ENCODE data around the gene ZNF784.

GRCh38 chr19:55650602-55651230, 26.4 kb upstream of the ZNF784 start:
- TF ChIP-seq MAFK (conservative IDR thresholded peaks at IDR 0.05 in 1 of 2, IDR thresholded peaks at IDR 0.05 in 1 of 2; ENCODE audit: low read length in 2 of 2) (no peak), ZNF713 (CRISPR knock-in tag; IDR thresholded peaks at IDR 0.05) (no peak), ATF7 (IDR thresholded peaks at IDR 0.05) (no peak), ATF7 (CRISPR knock-in tag; IDR thresholded peaks at IDR 0.05) (no peak), MAX (IDR thresholded peaks at IDR 0.05) (no peak), ZNF354B (CRISPR knock-in tag; IDR thresholded peaks at IDR 0.05) (no peak), ESRRA (CRISPR knock-in tag; IDR thresholded peaks at IDR 0.05; ENCODE audit: low read depth) (no peak), CTCF (CRISPR knock-in tag; IDR thresholded peaks at IDR 0.05) (no peak), CENPBD1 (CRISPR knock-in tag; IDR thresholded peaks at IDR 0.05; ENCODE audit: borderline replicate concordance, low read depth) (no peak), ATAD3A (CRISPR knock-in tag; IDR thresholded peaks at IDR 0.05) (no peak), SUZ12 (IDR thresholded peaks at IDR 0.05; ENCODE audit: low read depth, low read length) (no peak), HOXA7 (CRISPR knock-in tag; IDR thresholded peaks at IDR 0.05) (no peak), ZNF33B (CRISPR knock-in tag; IDR thresholded peaks at IDR 0.05) (no peak), CBX1 (IDR thresholded peaks at IDR 0.05; ENCODE audit: low read depth) (no peak)

Measured in HepG2 (cell line).